ENCODE results near the gene EXOSC10. TPM values are rescaled to one million over a fixed set of nuclear protein-coding genes. Genes with fewer than 3 reads are reported as not detected.

Gene EXOSC10
- 21.4 and 33.4 TPM in 2 replicates for total RNA-seq (ENCODE audit: low replicate concordance)

GRCh38 chr1:11099310-11100148 lies at the start of gene EXOSC10:
EXOSC10 (minus strand) TSS chr1:11099869; CDS start chr1:11099831, 38 bp downstream.

GRCh38 chr1:11059968-11060830 lies 39.5 kb downstream of the EXOSC10 start, which contains the start of gene SRM:
SRM (minus strand) TSS chr1:11060018; CDS start chr1:11059943, 75 bp downstream.

GRCh38 chr1:11046625-11047365 lies 52.9 kb downstream of the EXOSC10 start, which contains the start of gene MASP2:
MASP2 (minus strand) TSS chr1:11047239; CDS start chr1:11047207, 32 bp downstream.

Other genes starting within 250 kb of the EXOSC10 start
- gene TARDBP, start 87.2 kb downstream of the EXOSC10 start, total RNA-seq (ENCODE audit: low replicate concordance) = 54.5 and 79.5 TPM in 2 replicates
- gene MASP2, start 52.6 kb downstream of the EXOSC10 start, total RNA-seq (ENCODE audit: low replicate concordance) = not detected in 2 replicates
- gene SRM, start 39.9 kb downstream of the EXOSC10 start, total RNA-seq (ENCODE audit: low replicate concordance) = 9.5 and 18.5 TPM in 2 replicates
- gene ANGPTL7, start 89.5 kb upstream of the EXOSC10 start, total RNA-seq (ENCODE audit: low replicate concordance) = 0.23 TPM in 1 of 2 replicates, not detected in the other
- 30.3 and 30.8 TPM in 2 replicates for gene MTOR, start 162.7 kb upstream of the EXOSC10 start, total RNA-seq (ENCODE audit: low replicate concordance)
- gene UBIAD1, start 173.3 kb upstream of the EXOSC10 start, total RNA-seq (ENCODE audit: low replicate concordance) = 4.6 and 4.7 TPM in 2 replicates

All from smooth muscle cell of the coronary artery (primary cell).